CD4-positive, alpha-beta T cell (primary cell): ENCODE measurements around the gene STYK1. TPM values are rescaled to one million over a fixed set of nuclear protein-coding genes. Genes with fewer than 3 reads are reported as not detected.

Experiments
- ATAC-seq: fragments of 200-7000 bp; cut with Tn5 transposase; one replicate; pipeline ENCODE4 v1.10.0; 2022; ENCODE audit warnings: mild to moderate bottlenecking; ENCODE audit not compliant: poor library complexity
- CTCF ChIA-PET: fragments of 350-600 bp; sonication (Branson Sonifier 250); formaldehyde crosslinking; loops from one replicate; lab custom pipeline; 2021; ENCODE audit warnings: antibody characterized with exemption, inconsistent platforms; lab: Charles Lee
- POLR2A ChIA-PET: fragments of 350-600 bp; sonication (Branson Sonifier 250); formaldehyde crosslinking; loops from one replicate; lab custom pipeline; 2021; ENCODE audit warnings: antibody characterized with exemption, inconsistent platforms; lab: Charles Lee
- DNase-seq, 14 experiments: peaks; one replicate each; pipeline ENCODE4 v3.0.0-alpha.2; 2013 to 2020; ENCODE audit warnings: mixed read lengths in 2 of 14
- H3K27ac ChIP-seq, 2 donors: one replicate each; pipeline versions ENCODE4 v1.5.1 to v1.7.0; 2013; ENCODE audit warnings: low read length in 2 of 2, low read depth in 1 of 2, mild to moderate bottlenecking in 1 of 2
- H3K27me3 ChIP-seq, 2 experiments: 1 replicate in 1 of 2; 2 replicates in 1 of 2; pipeline versions ENCODE4 v1.6.1 to v1.7.0; 2013; ENCODE audit warnings: low read length in 2 of 2, control low read depth in 1 of 2, mild to moderate bottlenecking in 1 of 2, moderate library complexity in 1 of 2; ENCODE audit not compliant: insufficient read depth in 2 of 2, control insufficient read depth in 1 of 2
- H3K36me3 ChIP-seq: one replicate; pipeline ENCODE4 v1.6.1; 2013; ENCODE audit warnings: low read length, control low read depth; ENCODE audit not compliant: insufficient read depth
- H3K4me1 ChIP-seq: one replicate; pipeline ENCODE4 v1.6.1; 2013; ENCODE audit warnings: low read length, control low read depth; ENCODE audit not compliant: insufficient read depth
- H3K4me3 ChIP-seq: one replicate; pipeline ENCODE4 v1.5.1; 2013; ENCODE audit warnings: mild to moderate bottlenecking, low read length, moderate library complexity
- H3K9me3 ChIP-seq, 2 experiments: 1 replicate in 1 of 2; 2 replicates in 1 of 2; pipeline versions ENCODE4 v1.6.1 to v1.7.0; 2013; ENCODE audit warnings: low read length in 2 of 2, mild to moderate bottlenecking in 2 of 2, control low read depth in 1 of 2, moderate library complexity in 1 of 2; ENCODE audit not compliant: control insufficient read depth in 1 of 2, insufficient read depth in 1 of 2
- H3K27ac Mint-ChIP-seq: one replicate; pipeline ENCODE4 v1.8.0; 2020; ENCODE audit warnings: mixed read lengths
- H3K27me3 Mint-ChIP-seq: one replicate; pipeline ENCODE4 v1.8.0; 2021; ENCODE audit warnings: mixed read lengths
- H3K36me3 Mint-ChIP-seq: one replicate; pipeline ENCODE4 v1.8.0; 2021; ENCODE audit warnings: low read depth, mixed read lengths
- H3K4me1 Mint-ChIP-seq: one replicate; pipeline ENCODE4 v1.8.0; 2021; ENCODE audit warnings: low read depth, mixed read lengths
- H3K4me3 Mint-ChIP-seq: one replicate; pipeline ENCODE4 v1.8.0; 2020; ENCODE audit warnings: mild to moderate bottlenecking, mixed read lengths
- H3K9me3 Mint-ChIP-seq: one replicate; pipeline ENCODE4 v1.8.0; 2020; ENCODE audit warnings: mixed read lengths
- CTCF ChIP-seq: fragments of 200-600 bp; IDR thresholded peaks from one replicate; pipeline ENCODE4 v1.8.0; 2022; ENCODE audit warnings: antibody characterized with exemption, mild to moderate bottlenecking
- intact Hi-C, 2 experiments: fragments of 100-400 bp; cut with DNase I in 1 of 2; cut with micrococcal nuclease in 1 of 2; formaldehyde crosslinking; loops; one replicate each; pipeline versions ENCODE4 v1.15.1 to v1.9.0; 2023 to 2025; cut with DNase I, micrococcal nuclease
- total RNA-seq, 174 experiments: library from RNA in 2 of 174; stranded (reverse) in 2 of 174; gene quantifications; one replicate each; pipeline ENCODE4 v1.2.3 and lab custom pipeline; 2021 to 2026

The STYK1 gene
- total RNA-seq, 2 experiments from 2014 or later: not detected

DNA sequence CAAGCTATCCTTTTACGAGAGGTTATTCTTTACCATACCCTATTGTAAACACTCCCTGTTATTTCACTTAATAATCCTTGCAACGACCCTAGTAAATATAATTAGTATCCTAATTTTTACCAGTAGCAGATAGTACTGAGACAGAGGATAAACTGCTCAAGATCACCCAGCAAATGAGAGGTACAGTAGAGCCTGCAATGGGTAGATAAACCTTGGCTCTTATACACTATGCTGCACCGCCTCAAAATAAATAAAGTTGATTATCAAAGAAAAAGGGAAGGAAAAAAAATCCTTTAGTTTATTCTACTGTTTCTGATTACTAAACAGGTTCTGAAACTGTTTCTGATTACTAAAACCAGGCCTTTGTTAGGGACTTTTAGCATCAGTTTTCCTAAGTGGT, 26.7 kb upstream of the STYK1 start:
- no peak overlapping the region for H3K4me3 Mint-ChIP-seq
- H3K27me3 Mint-ChIP-seq: no peaks in the 10 kb centered on the region
- no peaks in the 10 kb centered on the region for H3K4me1 ChIP-seq
- TF ChIP-seq CTCF: no peak
- no peaks in the 10 kb centered on the region for H3K9me3 ChIP-seq
- no peaks in the 10 kb centered on the region for H3K36me3 ChIP-seq
- ChIA-PET CTCF (no interaction called here), POLR2A (interaction anchor here (0.7 kb wide), 1 partner anchor 12 kb away, joined by 4 read pairs; no protein-coding TSS in a partner anchor)
- H3K9me3 Mint-ChIP-seq: no peaks in the 10 kb centered on the region
- DNase-seq (no peak), ATAC-seq (no peak)
- H3K27ac ChIP-seq: no peak overlapping the region
- no peak overlapping the region for H3K4me3 ChIP-seq
- H3K27ac Mint-ChIP-seq: no peak overlapping the region
- intact Hi-C loops: no loop called here
- H3K27me3 ChIP-seq: no peaks in the 10 kb centered on the region
- no peaks in the 10 kb centered on the region for H3K36me3 Mint-ChIP-seq
- peaks cover 11% of the 10 kb centered on the region for H3K4me1 Mint-ChIP-seq

GRCh38 chr12:10697862-10698261, 24.0 kb upstream of the STYK1 start:
- H3K4me1 Mint-ChIP-seq: peaks cover 11% of the 10 kb centered on the region
- H3K36me3 Mint-ChIP-seq: no peaks in the 10 kb centered on the region
- H3K27me3 Mint-ChIP-seq: no peaks in the 10 kb centered on the region
- no peak overlapping the region for H3K4me3 ChIP-seq
- intact Hi-C loops: no loop called here
- no peak for TF ChIP-seq CTCF
- no peaks in the 10 kb centered on the region for H3K27me3 ChIP-seq
- no peaks in the 10 kb centered on the region for H3K9me3 Mint-ChIP-seq
- no peaks in the 10 kb centered on the region for H3K36me3 ChIP-seq
- no peaks in the 10 kb centered on the region for H3K9me3 ChIP-seq
- H3K4me3 Mint-ChIP-seq: no peak overlapping the region
- no peak for DNase-seq
- ChIA-PET POLR2A (no interaction called here), CTCF (no interaction called here)
- no peaks in the 10 kb centered on the region for H3K4me1 ChIP-seq
- no peak overlapping the region for H3K27ac Mint-ChIP-seq
- no peak for ATAC-seq
- H3K27ac ChIP-seq: no peak overlapping the region

DNA sequence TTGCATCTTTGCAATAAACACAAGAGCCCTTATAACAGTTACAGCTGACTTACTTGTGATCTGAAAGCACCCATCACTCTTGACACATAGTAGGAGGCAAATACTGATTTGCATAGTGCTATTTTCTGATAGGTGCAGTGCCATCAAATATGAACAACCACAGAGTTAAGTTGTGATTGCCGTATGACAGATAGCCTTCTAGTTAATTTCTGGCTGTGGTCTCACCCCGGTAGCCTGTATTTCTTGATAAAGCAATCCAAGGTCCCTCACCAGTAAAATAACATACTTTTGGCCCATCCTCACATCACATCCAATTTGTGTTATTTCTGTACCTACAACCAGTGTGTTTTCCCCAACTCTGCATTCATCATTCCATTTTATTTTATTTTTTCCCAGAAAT, 23.3 kb upstream of the STYK1 start:
- Mint-ChIP-seq H3K4me1 (peaks cover 11% of the 10 kb centered on the region), H3K27me3 (no peaks in the 10 kb centered on the region), H3K4me3 (no peak overlapping the region), H3K36me3 (no peaks in the 10 kb centered on the region), H3K9me3 (no peaks in the 10 kb centered on the region), H3K27ac (no peak overlapping the region)
- no peak overlapping the region for H3K4me3 ChIP-seq
- TF ChIP-seq CTCF: no peak
- no peak overlapping the region for H3K27ac ChIP-seq
- CTCF ChIA-PET: no interaction called here
- DNase-seq (no peak), ATAC-seq (no peak)
- POLR2A ChIA-PET: interaction anchor here (0.6 kb wide), 2 partner anchors 12 to 21 kb away, joined by 3 read pairs; no protein-coding TSS in a partner anchor
- no peaks in the 10 kb centered on the region for H3K9me3 ChIP-seq
- intact Hi-C loops: no loop called here
- H3K4me1 ChIP-seq: no peaks in the 10 kb centered on the region
- no peaks in the 10 kb centered on the region for H3K36me3 ChIP-seq
- no peaks in the 10 kb centered on the region for H3K27me3 ChIP-seq
